CD4-positive, alpha-beta T cell treated with Interleukin-6 for 4 hours (primary cell): ENCODE data around the gene ZFHX3.

Experiments used
- DNase-seq: peaks from one replicate; pipeline ENCODE4 v3.0.0-alpha.2; 2020; ENCODE audit warnings: mixed read lengths

Gene ZFHX3

DNA sequence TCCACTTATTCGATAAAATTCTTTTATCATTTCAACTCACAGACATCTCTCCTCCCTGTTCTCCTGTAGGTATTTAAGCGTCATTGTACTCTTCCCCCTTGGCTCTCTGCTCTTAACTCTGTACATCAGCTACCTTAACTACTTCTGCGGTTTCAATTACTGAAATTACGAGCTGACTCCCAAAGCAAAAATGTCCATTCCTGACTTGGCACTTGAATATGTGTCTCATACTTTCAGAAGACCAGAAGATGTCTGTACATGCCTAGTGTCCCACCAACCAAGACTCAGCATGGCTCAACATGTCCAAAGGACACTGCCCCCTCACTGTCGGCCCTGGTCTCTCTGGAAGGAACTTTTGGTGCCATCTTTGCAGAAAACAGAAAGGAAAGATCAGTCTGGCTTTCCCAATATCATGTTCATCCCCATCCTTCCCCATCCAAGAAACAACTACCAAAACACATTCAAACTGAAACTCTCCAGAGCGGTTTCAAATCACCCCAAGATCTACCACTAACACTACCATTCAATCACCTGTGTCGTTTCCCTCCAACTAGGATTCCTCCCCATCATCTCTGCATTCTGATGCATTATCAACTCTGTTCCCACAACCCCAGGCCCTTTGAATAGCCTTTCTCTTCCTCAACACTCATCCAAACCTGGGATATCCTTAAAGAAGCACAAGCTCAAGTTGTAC is 74.9 kb downstream of the ZFHX3 start:
- DNase-seq = no peak

DNA sequence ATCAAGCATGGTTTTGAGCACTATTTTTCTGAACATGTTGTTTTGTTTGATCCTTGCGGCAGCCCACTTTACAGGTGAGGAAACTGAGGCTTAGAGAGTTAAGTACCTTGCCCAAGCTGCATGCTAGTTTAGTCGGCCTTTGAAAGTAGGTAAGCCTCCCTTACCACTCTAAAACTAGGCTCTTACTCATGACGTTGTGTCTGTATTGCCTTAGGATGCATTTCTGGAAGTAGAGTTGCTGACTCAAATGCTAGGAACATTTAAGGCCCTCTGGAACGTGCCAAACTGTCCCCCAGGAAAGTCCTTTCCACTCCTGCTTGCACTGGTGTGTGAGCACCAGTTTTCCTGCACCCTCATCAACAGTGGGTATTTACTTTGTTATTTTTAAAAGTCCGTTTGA is 76.6 kb downstream of the ZFHX3 start:
- no peak for DNase-seq

DNA sequence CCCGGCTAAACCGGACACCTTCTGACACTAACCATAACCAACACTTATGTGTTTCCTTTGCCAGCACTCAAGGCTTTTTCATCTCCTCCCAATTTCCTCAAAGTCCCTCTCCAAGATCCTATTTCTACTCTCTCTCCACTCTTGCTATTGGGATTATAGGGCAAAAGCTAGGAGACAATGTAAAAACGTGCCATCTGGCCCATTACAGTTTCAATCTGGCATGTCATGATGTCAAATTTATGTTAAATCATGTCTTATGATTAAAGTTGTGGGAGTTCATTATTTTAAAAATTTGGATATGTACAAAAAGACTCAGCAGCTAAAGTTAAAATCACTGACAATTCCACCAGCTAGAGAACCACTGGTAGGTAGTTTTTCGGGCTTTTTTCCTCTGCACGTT is 77.3 kb downstream of the ZFHX3 start:
- no peak for DNase-seq

DNA sequence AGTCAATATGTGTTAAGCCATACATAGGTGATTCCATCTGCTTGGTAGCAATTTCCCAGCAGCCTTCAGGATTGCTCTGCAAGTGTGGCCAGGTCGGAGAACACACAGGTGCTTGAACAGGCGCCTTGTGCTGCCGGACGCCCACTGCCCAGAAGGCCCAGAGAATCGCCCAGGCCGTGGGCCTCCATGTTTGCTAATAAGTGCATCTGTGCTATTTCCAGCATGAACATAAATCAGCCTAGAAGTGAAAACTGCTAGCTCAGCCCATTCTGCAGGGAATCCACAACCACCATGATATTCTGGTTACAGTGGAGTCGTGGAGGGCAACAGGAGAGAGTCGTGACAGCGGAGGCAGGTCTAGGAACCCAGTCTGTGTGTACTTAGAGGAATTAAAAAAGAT is 78.1 kb downstream of the ZFHX3 start:
- DNase-seq = no peak

DNA sequence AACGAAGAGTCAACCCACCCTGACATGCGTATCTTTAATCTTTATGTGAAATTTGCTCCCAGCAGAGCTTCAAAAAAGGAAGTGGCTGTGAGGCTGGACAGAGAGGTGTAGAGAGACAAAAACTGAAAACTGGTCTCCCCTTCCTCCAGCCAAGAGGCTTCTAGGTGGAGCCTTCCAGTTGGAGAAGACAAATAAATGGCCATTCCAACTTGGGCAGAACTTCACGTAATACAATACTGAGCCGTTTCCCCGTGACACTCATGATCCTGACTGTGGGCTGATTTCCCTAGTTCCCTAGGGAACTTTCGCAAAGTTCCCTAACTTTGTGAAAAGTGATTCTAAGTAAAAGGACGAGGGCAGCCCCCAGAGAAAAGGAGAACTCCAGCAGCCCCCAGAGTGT is 78.8 kb downstream of the ZFHX3 start:
- no peak for DNase-seq

DNA sequence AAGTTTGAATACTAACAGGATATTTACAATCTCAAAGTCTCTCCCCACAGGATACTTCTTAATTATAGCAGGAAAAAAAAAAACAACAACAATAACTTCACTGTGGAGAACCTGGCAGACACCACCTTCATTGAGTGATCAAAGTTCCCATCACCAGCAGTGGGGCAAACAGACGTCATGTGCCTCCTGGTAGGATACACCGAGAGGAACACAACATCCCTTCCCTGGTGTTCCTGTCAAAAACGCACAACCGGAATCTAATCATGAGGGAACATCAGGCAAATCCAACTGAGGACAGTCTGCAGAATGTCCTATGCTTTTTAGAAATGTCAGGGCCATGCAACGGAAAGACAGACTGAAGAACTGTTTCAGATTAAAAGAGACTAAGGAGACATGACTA is 80.0 kb downstream of the ZFHX3 start:
- DNase-seq = no peak

DNA sequence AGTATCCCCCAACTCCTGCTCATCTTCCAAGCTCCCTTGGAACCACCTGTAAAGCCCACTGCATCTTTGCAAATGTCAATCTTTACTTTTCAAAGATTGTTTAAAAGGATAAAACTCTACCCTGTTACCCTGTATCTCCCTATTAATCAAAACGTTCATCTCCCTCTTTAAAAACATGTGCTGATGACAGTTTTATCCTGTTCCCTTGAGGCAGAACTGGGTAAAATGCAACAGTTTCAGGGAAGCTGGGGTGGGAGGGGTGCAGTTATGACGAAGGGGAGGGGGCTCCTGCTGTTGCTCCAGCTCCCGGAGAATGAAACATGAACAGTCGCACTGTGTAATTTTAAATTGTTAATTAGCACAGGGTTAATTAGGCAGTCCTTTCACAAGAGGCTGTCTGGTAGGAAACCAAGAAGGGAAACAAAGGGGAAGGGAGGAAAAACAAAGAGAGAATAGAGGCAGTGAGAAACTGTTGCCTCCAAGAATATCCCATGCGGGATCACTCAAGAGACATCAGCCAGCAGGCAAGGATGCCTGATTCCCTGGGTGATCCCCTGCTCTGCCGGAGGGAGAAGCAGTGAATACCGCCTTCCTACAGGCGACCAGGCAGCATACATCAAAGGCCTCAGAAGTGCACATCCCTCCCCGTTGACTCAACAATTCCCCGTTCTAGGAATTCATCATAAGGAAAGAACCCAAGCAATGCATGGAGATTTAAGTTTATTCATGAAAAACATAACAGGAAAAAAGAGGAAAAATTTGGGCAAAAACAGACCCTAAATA is 84.2 kb downstream of the ZFHX3 start:
- no peak for DNase-seq

DNA sequence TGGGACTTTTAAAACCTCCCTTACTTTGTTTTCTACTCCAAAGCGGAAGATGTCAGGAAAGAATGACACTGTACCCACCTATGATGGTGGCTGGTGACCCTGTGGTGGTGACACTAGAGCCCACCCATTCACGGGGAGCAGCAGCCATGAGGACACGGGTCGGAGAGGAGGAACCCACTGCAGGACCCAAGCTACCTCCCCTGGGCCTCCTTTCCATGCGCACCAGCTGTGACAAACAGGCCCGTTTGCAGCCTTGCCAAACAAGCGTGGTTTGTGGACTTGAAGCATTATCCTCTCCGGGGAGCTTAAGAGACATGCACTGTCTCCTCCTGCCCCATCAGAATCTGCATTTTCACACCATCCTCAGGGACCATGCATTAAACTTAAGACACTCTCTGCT is 85.6 kb downstream of the ZFHX3 start:
- no peak for DNase-seq

DNA sequence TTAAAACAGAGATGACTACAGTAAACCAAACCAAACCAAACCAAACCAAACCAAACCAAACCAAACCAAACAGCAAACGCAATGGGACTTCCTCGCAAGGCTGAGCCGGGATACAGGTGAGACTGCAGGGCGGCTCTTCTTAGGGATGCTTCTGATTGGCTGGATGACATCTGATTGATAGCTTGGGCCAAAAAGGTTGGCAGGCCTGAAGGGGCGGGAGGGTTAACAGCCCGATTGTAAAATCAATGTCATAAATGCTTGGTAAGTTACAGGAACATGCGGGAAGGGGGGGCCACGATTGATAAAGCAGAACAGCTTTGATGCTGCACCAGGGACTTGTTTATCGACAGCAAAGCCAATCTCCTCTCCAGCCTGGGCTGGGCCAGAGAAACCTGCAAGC is 86.1 kb downstream of the ZFHX3 start:
- no peak for DNase-seq

DNA sequence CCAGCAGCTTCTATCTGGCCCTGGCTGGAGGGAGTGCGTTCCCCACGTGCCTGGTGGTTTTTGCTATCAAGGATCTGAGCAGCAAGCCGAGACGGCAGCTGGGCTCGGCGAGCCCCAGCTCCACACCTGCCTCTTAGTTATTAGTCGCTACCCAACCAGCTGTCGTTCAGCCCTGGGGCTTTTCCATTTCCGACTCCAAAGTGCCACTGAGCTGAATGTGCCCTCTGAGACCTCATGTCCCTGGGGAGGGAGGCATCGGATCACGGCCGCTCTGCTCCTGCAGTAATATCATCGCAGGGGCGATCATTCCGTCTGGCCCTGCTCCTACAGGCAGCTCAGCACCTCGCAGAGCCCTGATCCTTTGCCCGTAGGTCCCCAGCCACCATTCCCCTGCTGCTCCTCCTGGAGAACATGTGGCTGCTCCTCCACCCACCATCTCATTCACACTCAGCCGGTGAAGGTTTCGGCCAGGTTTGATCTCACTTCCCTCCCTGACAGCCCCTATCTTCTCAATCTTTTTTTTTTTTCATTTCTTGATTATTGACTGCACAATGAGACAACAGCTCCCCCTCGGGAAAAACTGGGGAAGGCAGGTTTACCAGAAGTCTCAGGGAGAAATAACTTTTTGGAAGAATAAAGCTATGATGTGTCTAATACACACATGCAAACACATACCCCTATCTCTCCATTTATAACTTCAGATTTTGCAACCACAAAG is 86.7 kb downstream of the ZFHX3 start:
- DNase-seq = no peak

DNA sequence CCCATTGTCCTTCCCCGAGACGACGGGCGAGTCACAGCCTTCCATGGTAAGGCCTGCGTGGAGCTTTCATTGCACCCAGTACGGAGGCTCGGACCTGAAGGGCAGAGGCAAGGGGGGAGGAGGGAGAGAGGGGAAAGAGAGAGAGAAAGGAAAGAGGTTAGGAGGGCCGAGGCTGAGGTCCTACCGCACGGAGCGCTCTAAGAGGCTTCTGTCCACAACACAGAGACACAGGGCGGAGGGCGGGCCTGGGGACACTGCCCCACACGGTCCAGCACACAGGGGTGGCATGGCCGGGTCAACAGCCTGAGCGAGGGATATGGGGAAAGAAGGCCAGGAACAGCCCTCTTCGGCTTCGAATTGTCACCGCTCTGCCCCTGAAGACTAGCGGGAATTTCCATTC is 87.8 kb downstream of the ZFHX3 start:
- no peak for DNase-seq

DNA sequence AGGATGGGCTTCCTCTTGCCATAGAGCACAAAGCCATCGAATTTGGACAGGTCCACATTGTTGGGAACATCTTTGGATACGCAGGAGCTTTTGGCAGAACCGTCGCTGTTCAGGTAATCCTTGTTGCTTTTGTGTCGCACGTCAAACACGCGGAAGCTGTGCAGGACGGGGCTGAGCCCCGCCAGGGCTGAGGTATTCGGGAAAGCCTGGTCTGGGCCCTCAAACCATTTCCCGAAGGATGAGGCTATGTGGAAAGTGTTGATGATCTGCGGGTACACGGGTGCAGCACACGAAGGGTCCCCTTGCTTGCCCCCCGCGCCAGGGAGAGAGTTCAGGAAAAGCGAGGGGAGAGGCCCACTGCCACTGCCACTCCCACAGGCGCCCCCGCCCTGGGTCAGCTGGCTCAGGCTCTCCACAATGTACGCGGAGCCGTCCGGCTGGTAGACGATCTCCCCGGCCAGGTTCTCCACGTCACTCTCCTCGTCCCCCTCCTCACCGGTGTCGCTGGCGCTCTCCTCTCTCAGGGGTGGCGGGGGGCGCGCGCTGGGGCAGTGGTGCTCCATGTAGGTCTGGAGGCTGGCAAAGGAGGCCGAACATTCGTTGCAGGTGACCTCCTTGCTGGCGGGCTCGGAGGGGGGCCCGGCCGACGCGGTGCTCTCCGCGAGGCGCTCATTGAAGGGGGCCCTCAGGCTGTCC is 88.5 kb downstream of the ZFHX3 start:
- DNase-seq = no peak

DNA sequence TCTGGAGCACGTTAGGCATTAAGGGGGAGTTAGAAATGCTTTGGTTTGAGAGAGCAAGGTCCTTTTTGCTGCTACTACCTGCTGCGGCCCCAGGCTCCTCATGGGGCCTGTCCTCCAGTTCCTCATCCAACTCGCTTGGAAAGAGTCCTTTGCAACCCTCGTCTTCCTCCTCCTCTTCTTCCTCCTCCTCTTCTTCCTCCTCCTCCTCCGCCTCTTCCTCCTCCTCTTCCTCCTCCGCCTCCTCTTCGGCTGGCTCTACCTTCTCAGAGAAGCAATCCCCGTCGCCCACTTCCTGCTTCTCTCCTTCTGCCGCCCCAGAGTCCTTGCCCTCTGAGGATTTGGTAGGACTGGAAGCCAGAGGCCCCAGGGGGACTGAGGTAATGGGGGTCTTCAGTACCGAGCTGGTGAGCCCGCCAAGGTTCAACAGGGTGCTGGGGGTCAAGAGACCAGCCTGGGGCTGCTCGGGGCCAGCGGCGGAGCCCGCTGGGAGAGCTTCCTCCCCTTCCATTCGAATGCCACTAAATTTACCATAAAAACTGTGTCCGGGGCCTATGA is 89.3 kb downstream of the ZFHX3 start:
- no peak for DNase-seq

DNA sequence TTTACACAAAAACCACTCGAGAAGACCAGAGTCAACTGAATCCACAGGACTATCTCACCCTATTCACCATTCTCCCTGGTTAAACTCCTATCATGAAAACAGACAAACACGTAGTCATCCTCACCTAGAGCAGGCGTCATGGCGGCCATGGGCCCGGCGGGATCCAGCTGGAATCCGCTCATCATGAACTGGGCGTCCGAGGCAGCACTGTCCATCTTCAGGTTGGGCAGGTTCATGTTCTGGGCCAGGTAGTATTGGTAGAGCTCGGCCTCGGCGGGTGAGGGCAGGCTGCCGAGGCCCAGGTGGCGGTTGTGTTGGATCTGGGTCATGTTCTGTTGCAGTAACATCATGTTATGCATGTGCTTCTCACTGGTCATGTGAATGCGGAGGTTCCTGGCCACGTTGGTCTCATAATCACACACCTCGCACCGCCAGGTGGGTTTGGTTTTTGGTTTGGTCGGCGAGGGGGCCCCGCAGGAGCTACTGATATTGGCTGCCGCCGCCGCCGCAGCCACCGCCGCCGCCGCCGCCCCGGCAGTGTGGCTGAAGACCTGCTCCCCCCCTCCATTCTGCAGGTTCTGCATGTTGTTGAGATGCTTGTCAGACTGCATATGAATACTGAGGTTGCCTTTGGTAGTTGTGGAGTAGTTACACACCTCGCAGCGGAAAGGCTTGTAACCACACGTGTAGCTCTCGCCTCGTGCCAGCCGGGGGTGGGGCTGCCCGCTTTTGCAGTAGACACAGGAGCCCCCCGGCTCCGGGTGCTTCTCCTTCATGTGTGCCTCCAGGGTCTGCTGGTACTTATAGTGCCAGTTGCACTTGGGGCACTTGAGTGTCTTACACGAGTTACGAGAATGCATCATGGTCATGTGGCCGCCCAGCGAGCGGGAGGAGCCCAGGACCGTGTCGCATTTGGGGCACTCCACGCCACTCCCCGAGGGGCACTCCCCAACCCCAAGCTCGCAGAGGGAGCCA is 90.3 kb downstream of the ZFHX3 start:
- DNase-seq = no peak

DNA sequence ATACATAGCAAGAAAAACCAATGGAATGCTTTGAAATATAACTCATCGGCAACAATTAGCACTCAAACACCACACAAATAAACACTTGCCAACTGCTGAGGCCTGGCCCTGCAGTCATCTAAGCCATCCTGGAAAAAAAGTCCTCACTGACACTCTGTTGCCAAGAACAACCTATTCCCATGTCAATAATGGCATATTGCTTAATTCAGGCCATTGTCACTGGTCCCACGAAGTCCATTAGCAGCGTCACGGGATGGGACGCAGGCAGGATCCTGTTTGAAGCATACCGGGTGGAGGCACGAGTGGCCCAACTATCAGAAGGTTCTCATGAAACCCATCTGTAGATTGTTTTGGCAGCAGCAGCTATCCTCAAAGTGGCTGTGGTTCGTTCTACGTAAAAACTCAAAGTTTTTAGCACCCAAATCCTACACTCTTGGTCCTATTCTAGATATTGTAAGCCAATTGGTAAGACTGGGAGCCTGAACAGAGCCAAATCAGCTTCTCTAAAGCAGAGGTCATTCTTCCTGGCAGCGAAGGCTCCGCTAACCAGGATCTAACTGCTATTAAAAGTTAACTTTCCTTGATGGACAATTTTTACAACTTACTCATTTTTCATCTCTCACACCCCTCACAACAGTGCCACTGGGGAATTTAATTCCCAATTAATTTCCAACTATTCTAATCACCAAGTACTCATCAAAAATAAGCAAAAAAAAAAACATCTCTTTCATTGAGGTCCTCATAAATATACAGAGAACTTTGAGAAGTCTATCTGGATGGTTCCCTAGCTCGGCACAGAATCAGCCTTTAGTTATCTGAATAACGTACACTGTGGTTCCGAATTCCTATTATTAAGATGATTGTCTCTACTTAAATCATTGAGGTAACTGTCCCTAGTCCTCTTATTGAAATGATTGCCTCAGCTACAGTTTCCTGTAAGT is 91.5 kb downstream of the ZFHX3 start:
- no peak for DNase-seq

DNA sequence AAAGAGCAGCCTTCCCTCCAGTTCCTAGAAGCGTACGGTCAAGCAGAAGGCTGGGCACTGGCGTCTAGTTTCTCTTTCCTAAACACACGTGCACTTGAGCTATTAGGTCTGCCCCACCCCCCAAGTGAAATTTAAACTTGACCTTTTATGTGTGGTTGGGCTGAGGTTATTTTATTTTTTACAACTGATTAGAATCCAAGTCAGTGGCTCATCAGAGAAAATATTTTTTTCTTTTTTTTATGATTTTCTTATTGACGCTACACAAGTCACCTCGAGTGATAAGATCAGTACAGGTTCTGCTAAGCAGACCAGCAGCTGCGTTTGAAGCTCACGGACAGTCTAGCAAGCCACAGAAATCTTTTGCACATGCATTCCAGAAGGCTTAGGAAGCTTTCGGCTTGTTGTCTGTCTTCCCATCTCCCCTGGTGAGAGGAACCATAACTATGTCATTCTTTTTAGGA is 95.1 kb downstream of the ZFHX3 start:
- DNase-seq = no peak

DNA sequence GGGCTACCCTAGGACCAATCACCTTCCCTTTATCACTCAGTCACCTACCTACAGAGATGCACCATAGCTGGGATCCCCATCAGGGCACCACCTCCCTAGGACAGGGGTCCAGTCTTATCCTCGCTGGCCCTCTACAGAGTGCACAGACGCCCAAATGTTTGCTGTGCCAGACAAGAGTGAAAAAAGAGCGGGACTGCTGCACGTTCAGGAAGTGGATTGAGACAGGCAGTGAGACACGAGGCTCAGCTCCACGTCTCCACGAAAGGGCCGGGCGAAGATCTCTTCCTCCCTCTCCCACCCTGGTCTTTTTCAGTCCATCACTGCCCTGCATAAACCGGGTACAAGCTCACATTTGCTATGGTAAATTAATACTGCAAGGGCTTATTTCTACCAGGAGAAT is 95.5 kb downstream of the ZFHX3 start:
- no peak for DNase-seq

DNA sequence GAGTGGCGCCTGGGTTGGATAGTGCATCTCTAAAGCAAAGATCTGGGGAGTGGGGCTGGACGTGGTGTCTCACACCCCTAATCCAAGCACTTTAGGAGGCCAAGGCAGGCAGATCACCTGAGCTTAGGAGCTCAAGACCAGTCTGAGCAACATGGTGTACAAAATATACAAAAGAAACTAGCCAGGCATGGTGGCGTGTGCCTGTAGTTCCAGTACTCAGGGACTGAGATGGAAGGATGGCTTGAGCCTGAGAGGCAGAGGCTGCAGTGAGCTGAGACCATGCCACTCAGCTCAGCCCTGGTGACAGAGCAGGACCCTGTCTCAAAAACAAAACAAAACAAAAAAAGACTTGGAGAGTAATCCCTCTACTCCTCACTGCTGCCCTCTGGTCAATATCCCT is 96.0 kb downstream of the ZFHX3 start:
- no peak for DNase-seq

DNA sequence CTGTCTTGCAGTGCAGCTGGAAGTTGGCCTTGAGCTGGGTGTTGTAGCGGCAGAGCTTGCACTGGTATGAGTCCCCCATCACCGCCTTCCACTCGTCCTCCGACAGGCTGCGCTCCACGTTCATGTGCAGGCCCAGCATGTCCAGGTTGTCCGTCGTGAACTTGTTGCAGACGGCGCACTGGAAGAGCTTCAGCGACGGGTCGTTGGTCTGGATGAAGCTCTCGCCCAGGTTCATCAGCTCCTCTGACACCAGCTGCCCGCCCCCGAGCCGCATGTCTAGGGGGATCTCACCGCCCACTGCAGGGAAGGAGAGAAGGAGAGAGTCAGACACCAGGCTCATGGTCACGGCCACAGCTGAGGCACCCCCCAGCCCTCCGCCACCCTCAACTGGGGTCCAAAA is 97.3 kb downstream of the ZFHX3 start:
- DNase-seq = no peak

DNA sequence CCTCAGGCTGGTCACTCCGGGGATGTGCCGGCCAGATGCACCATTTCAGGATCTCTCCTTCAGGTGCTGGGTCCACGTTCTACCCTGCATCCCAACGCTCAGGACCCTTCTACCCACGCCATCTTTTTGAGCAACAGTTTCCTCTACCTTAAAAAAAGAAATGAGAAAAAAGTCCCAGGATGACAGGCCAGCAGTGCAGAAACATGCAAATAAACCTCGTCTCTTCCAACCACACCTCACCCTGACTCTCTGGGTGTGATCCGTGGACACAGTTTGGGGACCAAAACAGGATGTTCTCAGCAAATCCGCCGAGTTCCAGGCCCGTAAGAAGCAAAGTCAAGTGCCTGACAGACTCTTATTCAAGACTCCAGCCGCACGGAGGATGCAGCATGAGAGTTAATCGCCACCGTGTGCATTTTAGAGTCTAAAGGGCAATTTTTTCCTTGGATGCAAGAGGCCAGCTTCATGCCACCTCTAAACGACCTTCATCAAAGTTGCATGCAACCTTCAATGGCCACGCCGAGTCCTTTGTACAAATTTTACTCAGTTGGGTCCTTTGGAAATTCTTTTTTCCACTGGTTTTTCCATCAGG is 99.6 kb downstream of the ZFHX3 start:
- DNase-seq = no peak
